ENCODE measurements around the gene EFR3B.

The EFR3B gene

GRCh38 chr2:25187729-25188350 lies 146.0 kb downstream of the EFR3B start:
- no peak for DNase-seq (ENCODE audit: low spot score)

- no peak for DNase-seq (ENCODE audit: low spot score)
These were observed 146.5 kb downstream of the EFR3B start for GRCh38 chr2:25188405-25188804.

GRCh38 chr2:25190536-25190935 lies 148.7 kb downstream of the EFR3B start:
- DNase-seq (ENCODE audit: low spot score) = no peak

- DNase-seq (ENCODE audit: low spot score) = no peak
These were observed 152.8 kb downstream of the EFR3B start for GRCh38 chr2:25194576-25195122.

GRCh38 chr2:25197336-25198208 lies 155.7 kb downstream of the EFR3B start:
- no peak for DNase-seq (ENCODE audit: low spot score)

- no peak for DNase-seq (ENCODE audit: low spot score)
These were observed 156.3 kb downstream of the EFR3B start for GRCh38 chr2:25198209-25198525.

- no peak for DNase-seq (ENCODE audit: low spot score)
These were observed 156.7 kb downstream of the EFR3B start for GRCh38 chr2:25198576-25198975.

- DNase-seq (ENCODE audit: low spot score) = no peak
These were observed 159.4 kb downstream of the EFR3B start for GRCh38 chr2:25201265-25201664.

GRCh38 chr2:25201794-25202193 lies 159.9 kb downstream of the EFR3B start:
- no peak for DNase-seq (ENCODE audit: low spot score)

GRCh38 chr2:25202275-25202674 lies 160.4 kb downstream of the EFR3B start:
- no peak for DNase-seq (ENCODE audit: low spot score)

- peak; percentile 13 for DNase-seq (ENCODE audit: low spot score)
These were observed 162.4 kb downstream of the EFR3B start for GRCh38 chr2:25204190-25204838.

- DNase-seq (ENCODE audit: low spot score) = no peak
These were observed 165.2 kb downstream of the EFR3B start for GRCh38 chr2:25207078-25207545.
